ENCODE results near the gene TOP1.

DNA sequence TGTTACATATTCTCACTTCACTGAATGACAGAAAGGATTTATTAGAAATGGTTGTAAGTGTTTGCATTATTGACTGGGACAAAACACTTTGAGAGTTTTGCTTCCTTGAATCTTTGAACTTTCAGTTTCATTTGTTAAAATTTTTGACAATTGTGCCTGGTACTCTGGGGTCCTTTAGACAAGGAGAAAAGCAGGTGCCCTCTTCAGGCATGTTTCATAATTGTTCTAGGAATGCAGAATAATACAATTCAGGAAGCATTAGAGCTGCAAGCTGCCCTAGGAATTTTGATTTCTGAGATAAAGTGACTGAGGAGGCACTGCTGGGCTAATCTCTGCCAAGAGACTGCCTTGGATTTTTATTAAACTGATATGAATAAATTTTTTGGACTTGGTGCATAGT, 49.7 kb downstream of the TOP1 start:
- TF ChIP-seq, protein P1, sequence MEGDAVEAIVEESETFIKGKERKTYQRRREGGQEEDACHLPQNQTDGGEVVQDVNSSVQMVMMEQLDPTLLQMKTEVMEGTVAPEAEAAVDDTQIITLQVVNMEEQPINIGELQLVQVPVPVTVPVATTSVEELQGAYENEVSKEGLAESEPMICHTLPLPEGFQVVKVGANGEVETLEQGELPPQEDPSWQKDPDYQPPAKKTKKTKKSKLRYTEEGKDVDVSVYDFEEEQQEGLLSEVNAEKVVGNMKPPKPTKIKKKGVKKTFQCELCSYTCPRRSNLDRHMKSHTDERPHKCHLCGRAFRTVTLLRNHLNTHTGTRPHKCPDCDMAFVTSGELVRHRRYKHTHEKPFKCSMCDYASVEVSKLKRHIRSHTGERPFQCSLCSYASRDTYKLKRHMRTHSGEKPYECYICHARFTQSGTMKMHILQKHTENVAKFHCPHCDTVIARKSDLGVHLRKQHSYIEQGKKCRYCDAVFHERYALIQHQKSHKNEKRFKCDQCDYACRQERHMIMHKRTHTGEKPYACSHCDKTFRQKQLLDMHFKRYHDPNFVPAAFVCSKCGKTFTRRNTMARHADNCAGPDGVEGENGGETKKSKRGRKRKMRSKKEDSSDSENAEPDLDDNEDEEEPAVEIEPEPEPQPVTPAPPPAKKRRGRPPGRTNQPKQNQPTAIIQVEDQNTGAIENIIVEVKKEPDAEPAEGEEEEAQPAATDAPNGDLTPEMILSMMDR (IDR thresholded peaks at IDR 0.05 in 4 of 5, conservative IDR thresholded peaks at IDR 0.05 in 1 of 5): peak in 1 of 5 experiments; percentile 35
- TF ChIP-seq POLR2A (IDR thresholded peaks at IDR 0.05): no peak
